Cardiac muscle cell (in vitro differentiated cells and primary cell): ENCODE measurements around the gene MCC. TPM values are rescaled to one million over a fixed set of nuclear protein-coding genes. Genes with fewer than 3 reads are reported as not detected.

Experiments
- DNase-seq, 2 donors: peaks; one replicate each; pipeline versions ENCODE4 v3.0.0 to v3.0.0-alpha.2; 2010 to 2017; ENCODE audit warnings: low read depth in 1 of 2, low spot score in 1 of 2
- H3K27ac ChIP-seq: fragments of 200-600 bp; sonication (generic); 2 replicates; pipeline ENCODE4 v1.5.1; 2016
- H3K27me3 ChIP-seq: fragments of 200-600 bp; sonication (generic); 2 replicates; pipeline ENCODE4 v1.6.0; 2016; ENCODE audit warnings: control low read depth
- H3K36me3 ChIP-seq: fragments of 200-600 bp; sonication (generic); 2 replicates; pipeline ENCODE4 v1.5.1; 2016; ENCODE audit warnings: control low read depth
- H3K4me1 ChIP-seq: fragments of 200-600 bp; sonication (generic); 2 replicates; pipeline ENCODE4 v1.8.1; 2017; ENCODE audit warnings: low read depth, mild to moderate bottlenecking, mixed run types
- H3K4me3 ChIP-seq: fragments of 200-600 bp; sonication (generic); 2 replicates; pipeline ENCODE4 v1.5.1; 2016; ENCODE audit warnings: mild to moderate bottlenecking
- H3K9me3 ChIP-seq: fragments of 200-600 bp; sonication (generic); 2 replicates; pipeline ENCODE4 v1.5.1; 2017; ENCODE audit warnings: low read depth, mild to moderate bottlenecking, control low read depth
- polyA plus RNA-seq: library from polyadenylated mRNA; unstranded; fragments of >200 nt; fragmentation: Nextera tagmentation; extraction: Ambion mirVana; gene quantifications from 2 replicates; pipeline ENCODE4 v1.2.1, GENCODE V29; 2016
- total RNA-seq: library from RNA; depleted of rRNA; stranded (reverse); fragments of >200 nt; gene quantifications from 2 replicates; pipeline ENCODE4 v1.2.3, GENCODE V29; 2016
- TF ChIP-seq, protein P1 (sequence below): IDR thresholded peaks from 2 replicates; pipeline ENCODE4 v1.5.1; 2012; ENCODE audit warnings: low read depth, mild to moderate bottlenecking, low read length

The MCC gene
- total and polyA plus RNA-seq, 2 experiments from 2014 or later: 37.8 to 137 TPM

GRCh38 chr5:113299591-113299990 lies 188.7 kb downstream of the MCC start:
- DNase-seq: no peak
- Histone ChIP-seq H3K27ac (no peak overlapping the region), H3K4me3 (no peak overlapping the region), H3K27me3 (no peaks in the 10 kb centered on the region), H3K9me3 (no peaks in the 10 kb centered on the region), H3K4me1 (peaks cover 12% of the 10 kb centered on the region), H3K36me3 (no peaks in the 10 kb centered on the region)
- TF ChIP-seq, protein P1, sequence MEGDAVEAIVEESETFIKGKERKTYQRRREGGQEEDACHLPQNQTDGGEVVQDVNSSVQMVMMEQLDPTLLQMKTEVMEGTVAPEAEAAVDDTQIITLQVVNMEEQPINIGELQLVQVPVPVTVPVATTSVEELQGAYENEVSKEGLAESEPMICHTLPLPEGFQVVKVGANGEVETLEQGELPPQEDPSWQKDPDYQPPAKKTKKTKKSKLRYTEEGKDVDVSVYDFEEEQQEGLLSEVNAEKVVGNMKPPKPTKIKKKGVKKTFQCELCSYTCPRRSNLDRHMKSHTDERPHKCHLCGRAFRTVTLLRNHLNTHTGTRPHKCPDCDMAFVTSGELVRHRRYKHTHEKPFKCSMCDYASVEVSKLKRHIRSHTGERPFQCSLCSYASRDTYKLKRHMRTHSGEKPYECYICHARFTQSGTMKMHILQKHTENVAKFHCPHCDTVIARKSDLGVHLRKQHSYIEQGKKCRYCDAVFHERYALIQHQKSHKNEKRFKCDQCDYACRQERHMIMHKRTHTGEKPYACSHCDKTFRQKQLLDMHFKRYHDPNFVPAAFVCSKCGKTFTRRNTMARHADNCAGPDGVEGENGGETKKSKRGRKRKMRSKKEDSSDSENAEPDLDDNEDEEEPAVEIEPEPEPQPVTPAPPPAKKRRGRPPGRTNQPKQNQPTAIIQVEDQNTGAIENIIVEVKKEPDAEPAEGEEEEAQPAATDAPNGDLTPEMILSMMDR: no peak

- TF ChIP-seq, protein P1: no peak
- no peaks in the 10 kb centered on the region for H3K36me3 ChIP-seq
- peaks cover 16% of the 10 kb centered on the region for H3K4me1 ChIP-seq
- no peak overlapping the region for H3K4me3 ChIP-seq
- no peaks in the 10 kb centered on the region for H3K9me3 ChIP-seq
- no peak for DNase-seq
- no peak overlapping the region for H3K27ac ChIP-seq
- H3K27me3 ChIP-seq: no peaks in the 10 kb centered on the region
Observed at GRCh38 chr5:113296676-113297075, 191.6 kb downstream of the MCC start.

GRCh38 chr5:113295111-113295539 lies 193.1 kb downstream of the MCC start:
- Histone ChIP-seq H3K9me3 (no peaks in the 10 kb centered on the region), H3K27me3 (no peaks in the 10 kb centered on the region), H3K4me1 (peaks cover 25% of the 10 kb centered on the region), H3K27ac (no peak overlapping the region), H3K36me3 (no peaks in the 10 kb centered on the region), H3K4me3 (peak overlapping the region; percentile 88)
- TF ChIP-seq, protein P1: no peak
- no peak for DNase-seq

DNA sequence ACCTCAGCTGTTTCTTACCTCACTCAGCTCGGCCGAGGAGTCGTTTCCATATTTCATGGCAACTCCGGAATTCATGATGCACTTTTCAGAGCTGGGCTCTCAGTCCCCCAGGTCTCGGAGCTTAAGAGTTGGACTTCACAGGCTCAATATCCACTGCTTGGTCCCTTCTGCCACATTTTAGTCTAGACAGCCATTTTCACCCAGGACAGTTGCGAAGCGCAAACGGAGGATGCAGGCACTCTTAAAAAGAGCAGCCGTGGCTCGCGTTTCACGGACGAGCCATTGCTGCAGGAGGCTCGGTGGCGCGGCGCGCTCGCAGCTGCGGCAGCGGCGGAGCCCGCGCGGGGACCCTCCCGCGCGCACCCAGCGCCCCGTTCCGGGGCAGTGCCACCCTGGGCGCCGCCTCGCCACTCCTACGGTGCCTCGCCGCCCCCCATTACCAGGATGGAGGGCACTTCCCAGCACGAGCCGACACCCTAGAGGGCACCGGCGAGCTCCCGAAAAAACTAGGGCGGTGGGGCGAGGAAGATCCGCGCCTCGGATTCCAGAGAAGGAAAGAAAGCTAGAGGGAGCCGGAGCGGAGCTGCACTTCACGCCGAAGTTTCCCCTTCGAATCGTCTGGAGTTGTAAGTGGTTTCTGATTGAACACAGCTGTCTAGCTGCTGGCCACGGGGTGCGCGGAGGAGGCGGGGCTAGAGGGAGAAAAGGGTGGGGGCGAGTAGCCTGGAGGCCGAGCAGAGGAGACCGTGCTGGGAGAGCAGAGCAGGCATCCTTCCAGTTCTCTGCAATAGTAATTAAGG lies 193.7 kb downstream of the MCC start:
- Histone ChIP-seq H3K36me3 (no peaks in the 10 kb centered on the region), H3K9me3 (no peaks in the 10 kb centered on the region), H3K27ac (peak overlapping the region; percentile 85), H3K27me3 (no peaks in the 10 kb centered on the region), H3K4me1 (peaks cover 25% of the 10 kb centered on the region), H3K4me3 (peak overlapping the region; percentile 88)
- peak; percentile 93 to 96 for DNase-seq
- TF ChIP-seq, protein P1: peak; percentile 28

DNA sequence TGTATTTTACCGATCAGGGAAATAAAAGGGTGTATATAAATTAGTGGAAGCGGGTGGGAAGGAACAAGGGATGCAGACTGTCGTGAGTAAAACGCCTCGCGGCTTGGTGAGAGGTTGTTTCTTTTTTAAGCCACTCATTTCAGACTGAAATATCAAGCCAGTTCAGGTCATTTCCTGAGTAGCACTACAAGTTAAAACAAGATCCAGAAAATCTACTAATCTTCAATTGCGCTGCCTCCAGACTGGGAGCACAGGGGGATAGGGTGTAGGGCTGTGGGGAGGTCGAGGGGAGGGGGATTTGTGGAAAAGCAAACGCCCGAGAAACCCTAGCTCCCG lies 194.3 kb downstream of the MCC start:
- Histone ChIP-seq H3K9me3 (no peaks in the 10 kb centered on the region), H3K27me3 (no peaks in the 10 kb centered on the region), H3K36me3 (no peaks in the 10 kb centered on the region), H3K4me1 (peaks cover 25% of the 10 kb centered on the region), H3K27ac (peak overlapping the region; percentile 85), H3K4me3 (peak overlapping the region; percentile 88)
- DNase-seq: peak; percentile 15 to 41
- TF ChIP-seq, protein P1: no peak
